ENCODE data around the gene STAT5B.
A peak's percentile ranks its signal among the peaks of the same experiment; 100 is the strongest.
"Not testable (repeated sequence)": the region's sequence is repeated elsewhere in the genome, so short reads cannot be mapped to it uniquely, and the experiment has no call there.

STAT5B gene

GRCh38 chr17:42266918-42267766, 9.0 kb downstream of the STAT5B start:
- DNase-seq, result peak in 3 of 5 experiments; percentile 46 to 87 (median 83)

GRCh38 chr17:42266462-42266861, 9.7 kb downstream of the STAT5B start:
- DNase-seq, result no peak

- not testable (repeated sequence) for DNase-seq
These were observed 11.8 kb downstream of the STAT5B start for GRCh38 chr17:42264366-42264765.

GRCh38 chr17:42260318-42260717, 15.9 kb downstream of the STAT5B start:
- no peak for DNase-seq

- DNase-seq, result no peak
These were observed 20.7 kb downstream of the STAT5B start for GRCh38 chr17:42255445-42255844.

GRCh38 chr17:42253578-42253977, 22.6 kb downstream of the STAT5B start:
- DNase-seq, result no peak

- DNase-seq, result peak in 1 of 5 experiments; percentile 49
These were observed 23.3 kb downstream of the STAT5B start for GRCh38 chr17:42252597-42253550.

GRCh38 chr17:42251115-42251514, 25.1 kb downstream of the STAT5B start:
- no peak for DNase-seq

- peak in 2 of 5 experiments; percentile 54 to 88 for DNase-seq
These were observed 26.3 kb downstream of the STAT5B start for GRCh38 chr17:42249681-42250446.

- DNase-seq, result peak; percentile 27 to 96 (median 65)
These were observed 27.6 kb downstream of the STAT5B start for GRCh38 chr17:42248351-42249179.

- no peak for DNase-seq
These were observed 28.5 kb downstream of the STAT5B start for GRCh38 chr17:42247734-42248133.

GRCh38 chr17:42246515-42246914, 29.7 kb downstream of the STAT5B start:
- DNase-seq, result no peak

- not testable (repeated sequence) for DNase-seq
These were observed 31.0 kb downstream of the STAT5B start for GRCh38 chr17:42245183-42245582.

GRCh38 chr17:42244116-42244515, 32.1 kb downstream of the STAT5B start:
- DNase-seq, result not testable (repeated sequence)

GRCh38 chr17:42243493-42243982, 32.7 kb downstream of the STAT5B start:
- no peak for DNase-seq

- DNase-seq, result no peak
These were observed 34.3 kb downstream of the STAT5B start for GRCh38 chr17:42241871-42242270.

- not testable (repeated sequence) for DNase-seq
These were observed 35.3 kb downstream of the STAT5B start for GRCh38 chr17:42240863-42241262.

GRCh38 chr17:42240201-42240600, 36.0 kb downstream of the STAT5B start:
- no peak for DNase-seq

- not testable (repeated sequence) for DNase-seq
These were observed 36.6 kb downstream of the STAT5B start for GRCh38 chr17:42239576-42239975.

- DNase-seq, result no peak
These were observed 39.4 kb downstream of the STAT5B start for GRCh38 chr17:42236760-42237159.

- DNase-seq, result no peak
These were observed 42.2 kb downstream of the STAT5B start for GRCh38 chr17:42233994-42234393.
